ENCODE measurements around the gene NOC2L.
"Not testable (repeated sequence)": the region's sequence is repeated elsewhere in the genome, so short reads cannot be mapped to it uniquely, and the experiment has no call there.

NOC2L gene

DNA sequence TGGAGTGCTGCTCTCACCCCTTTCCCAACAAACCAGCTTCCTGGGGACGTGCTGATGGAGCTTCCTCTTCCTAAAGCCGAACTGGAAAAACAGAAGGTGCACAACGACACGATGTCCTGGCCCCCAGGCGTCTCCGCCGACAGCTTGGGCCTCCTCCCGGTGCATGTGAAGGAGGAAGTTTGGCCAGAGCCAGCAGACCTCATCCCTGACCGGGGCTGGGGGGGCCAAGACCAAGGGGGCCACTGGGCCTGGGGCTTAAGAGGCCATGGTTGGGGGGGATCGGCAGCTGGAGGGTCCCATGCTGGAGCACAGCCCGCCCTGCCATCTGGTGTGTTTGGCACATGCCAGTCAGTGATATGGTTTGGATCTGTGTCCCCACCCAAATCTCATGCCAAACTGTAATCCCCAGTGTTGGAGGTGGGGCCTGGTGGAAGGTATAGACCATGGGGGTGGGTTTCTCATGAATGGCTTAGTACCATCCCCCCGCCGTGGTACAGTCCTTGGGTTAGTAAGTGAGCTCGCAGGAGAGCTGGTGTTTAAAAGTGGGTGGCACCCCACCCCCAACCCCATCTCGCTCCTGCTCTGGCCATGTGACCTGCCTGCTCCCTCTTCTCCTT, 34.4 kb upstream of the NOC2L start:
- no peak for DNase-seq

DNA sequence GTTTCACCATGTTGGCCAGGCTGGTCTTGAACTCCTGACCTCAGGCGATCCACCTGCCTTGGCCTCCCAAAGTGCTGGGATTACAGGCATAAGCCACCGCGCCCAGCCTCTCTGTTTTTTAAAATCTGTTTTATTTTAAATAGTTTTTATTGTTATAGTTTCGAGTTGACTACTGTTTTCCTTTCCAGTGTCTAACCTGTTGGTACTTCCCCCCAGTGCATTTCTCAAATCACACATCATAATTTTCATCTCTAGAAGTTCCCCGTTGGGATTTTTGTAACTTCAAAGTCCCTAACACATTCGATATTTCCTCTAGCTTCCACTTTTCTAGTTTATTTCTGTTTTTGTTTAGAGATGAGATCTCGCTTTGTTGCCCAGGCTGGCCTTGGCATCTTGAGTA, 33.3 kb upstream of the NOC2L start:
- DNase-seq: no peak

DNA sequence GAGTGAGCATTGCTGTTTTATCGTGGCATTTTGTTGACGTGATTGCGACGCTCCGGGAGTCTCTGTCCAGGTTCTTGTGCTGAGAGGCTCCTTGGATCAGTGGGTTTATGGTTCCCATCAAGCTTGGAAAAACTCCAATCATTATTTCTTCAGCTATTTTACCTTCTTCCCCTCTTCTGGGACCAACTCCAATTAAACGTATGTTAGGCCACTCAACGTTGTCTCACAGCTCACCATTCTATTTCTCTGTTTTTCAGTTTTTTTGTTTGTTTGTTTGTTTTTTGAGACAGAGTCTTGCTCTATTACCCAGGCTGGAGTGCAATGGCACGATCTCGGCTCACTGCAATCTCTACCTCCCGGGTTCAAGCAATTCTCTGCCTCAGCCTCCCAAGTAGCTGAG, 32.8 kb upstream of the NOC2L start:
- no peak for DNase-seq

DNA sequence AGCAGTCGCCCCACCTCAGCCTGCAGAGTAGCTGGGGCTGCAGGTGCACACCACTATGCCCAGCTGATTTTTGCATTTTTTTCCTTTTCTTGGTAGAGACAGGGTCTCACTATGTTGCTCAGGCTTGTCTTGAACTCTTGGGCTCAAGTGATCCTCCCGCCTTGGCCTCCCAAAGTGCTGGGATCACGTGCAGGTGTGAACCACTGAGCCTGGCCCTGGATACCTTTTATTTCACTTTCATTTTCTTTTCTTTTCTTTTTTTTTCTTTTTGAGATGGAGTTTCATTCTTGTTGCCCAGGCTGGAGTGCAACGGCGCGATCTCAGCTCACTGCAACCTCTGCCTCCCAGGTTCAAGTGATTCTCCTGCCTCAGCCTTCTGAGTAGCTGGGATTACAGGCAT, 32.2 kb upstream of the NOC2L start:
- not testable (repeated sequence) for DNase-seq

DNA sequence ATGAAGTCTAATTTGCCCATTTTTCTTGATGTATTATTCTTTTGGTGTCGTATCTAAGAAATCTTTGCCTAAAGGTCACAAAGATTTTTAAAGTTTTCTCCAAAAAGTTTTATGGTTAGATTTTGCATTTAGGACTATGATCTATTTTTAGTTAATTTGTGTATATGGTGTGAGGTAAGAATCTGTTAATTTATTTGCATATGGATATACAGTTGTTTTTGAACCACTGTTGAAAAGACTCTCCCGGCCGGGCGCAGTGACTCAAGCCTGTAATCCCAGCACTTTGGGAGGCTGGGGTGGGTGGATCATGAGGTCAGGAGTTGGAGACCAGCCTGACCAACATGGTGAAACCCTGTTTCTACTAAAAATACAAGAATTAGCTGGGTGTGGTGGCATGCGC, 29.0 kb upstream of the NOC2L start:
- not testable (repeated sequence) for DNase-seq

DNA sequence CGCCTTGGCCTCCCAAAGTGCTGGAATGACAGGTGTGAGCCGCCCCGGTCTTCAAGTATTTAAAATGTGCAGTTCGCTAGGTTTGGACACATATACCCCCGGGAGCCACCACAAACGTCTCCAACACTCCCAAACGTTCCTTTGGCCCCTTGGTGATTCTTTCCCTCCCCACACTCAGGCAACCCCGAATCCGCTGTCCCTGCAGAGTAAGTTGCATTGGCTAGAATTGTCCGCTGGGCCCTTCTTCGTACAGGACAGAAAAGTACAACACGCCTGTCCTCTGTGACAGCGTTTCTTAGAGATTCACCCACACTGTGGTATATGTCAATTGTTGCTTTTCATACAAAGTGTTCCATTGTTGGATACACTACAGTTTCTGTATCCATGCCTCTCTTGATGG, 26.1 kb upstream of the NOC2L start:
- DNase-seq: no peak

DNA sequence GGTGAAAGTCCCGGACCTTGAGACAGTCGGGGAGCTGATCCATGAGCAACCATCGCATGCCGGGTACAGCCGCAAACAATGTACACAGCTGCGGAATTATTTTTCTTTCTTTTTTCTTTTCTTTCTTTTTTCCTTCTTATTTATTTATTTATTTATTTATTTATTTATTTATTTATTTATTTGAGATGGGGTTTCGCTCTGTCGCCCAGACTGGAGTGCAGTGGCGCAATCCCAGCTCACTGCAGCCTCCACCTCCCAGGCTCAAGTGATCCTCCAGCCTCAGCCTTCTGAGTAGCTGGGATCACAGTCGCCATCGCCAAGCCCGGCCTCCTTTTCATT, 25.4 kb upstream of the NOC2L start:
- no peak for DNase-seq

DNA sequence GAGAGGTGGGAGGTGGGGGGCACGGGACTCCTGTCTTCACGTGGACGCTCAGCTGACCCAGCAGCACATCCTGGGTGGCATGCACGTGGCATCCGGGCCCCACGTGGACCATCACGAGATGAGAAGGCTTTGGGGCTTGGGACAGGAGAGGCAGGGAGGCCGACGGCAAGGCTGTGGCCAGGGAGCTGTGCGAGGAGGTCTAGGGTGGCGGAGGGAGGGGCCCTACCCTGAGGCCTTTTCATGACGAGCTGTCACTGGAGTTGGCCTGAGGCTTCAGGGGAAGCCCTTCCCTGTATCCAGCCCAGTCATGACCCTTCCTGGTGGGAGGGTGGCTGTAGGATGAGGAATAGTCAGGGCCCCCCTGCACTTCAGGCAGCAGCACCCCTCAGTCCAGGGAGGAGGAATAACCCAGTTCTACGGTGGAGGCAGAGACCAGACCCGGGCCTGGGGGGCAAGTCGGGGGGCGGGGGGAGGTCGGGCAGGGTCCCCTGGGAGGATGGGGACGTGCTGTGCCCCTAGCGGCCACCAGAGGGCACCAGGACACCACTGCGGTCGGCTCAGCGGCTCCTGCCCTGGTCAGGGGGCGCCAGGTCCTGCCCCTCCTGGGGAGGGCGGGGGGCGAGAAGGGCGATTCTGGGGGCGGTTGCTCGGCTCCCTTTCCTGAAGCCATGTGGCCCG, 24.9 kb upstream of the NOC2L start:
- DNase-seq: peak in 1 of 2 donors; percentile 65

DNA sequence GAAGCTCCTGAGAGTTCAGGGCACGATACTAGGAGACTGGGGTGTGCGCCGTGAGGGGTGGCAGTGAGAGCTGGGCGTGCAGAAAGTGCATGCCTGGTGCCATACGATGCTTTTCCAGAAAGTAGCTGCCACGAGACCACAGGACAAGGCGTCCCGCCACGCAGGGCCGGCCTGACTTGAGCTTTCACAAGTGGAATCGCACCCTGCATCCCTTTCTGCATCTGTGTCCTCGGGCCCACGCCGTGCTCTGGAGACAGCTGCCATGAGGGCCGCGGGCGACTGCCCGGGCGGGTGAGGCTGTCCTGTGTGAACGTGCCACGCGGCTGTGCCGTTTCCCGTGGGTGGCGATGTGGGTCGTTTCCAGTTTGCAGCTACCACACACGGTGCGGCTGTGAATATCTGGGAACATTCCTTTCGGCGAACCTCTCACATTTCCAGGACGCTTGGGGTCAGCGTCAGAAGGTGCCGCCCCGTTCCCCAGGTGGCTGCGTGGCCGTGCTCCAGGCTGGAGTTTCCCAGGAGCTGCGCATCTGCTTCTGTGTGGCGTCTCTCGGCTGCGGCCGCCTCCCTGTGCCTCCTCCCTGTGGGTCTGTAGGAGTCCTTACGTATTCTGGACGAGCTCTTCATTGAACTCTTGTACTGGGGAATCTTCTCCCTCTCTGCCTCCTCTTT, 23.8 kb upstream of the NOC2L start:
- DNase-seq: no peak

DNA sequence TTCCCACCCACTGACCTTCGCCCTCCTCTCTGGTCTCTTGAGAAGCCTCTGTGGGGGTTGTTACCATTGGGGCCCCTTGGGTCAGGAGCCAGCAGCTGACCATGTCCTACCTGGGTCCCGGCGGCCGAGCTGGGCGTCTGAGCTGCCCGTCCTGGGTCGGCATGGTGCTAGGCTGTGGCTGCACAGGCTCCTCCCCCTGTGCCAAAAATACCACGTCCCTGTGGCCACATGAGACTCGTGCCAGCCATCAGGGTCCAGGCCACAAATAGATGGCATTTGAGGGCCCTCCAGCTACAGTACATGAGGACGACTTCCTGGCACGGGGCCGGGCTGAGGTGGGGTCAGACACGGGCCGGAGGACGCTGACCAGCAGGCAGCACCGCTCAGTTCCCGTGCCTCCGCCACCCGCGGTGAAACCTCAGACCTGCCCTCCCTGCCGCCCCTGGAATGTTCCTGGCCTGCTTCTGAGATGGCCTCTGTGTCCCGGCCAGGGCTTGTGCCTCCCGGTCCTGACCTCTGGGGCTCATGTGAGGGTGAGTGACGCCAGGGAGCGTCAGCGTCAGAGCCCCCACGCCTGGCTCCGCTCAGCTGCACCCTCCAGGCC, 23.0 kb upstream of the NOC2L start, which contains the start of gene PERM1:
PERM1 (minus strand) TSS at position 139 of the 604 bp plus-strand sequence. CDS start 1,064 bp downstream, outside the sequence.
- no peak for DNase-seq

DNA sequence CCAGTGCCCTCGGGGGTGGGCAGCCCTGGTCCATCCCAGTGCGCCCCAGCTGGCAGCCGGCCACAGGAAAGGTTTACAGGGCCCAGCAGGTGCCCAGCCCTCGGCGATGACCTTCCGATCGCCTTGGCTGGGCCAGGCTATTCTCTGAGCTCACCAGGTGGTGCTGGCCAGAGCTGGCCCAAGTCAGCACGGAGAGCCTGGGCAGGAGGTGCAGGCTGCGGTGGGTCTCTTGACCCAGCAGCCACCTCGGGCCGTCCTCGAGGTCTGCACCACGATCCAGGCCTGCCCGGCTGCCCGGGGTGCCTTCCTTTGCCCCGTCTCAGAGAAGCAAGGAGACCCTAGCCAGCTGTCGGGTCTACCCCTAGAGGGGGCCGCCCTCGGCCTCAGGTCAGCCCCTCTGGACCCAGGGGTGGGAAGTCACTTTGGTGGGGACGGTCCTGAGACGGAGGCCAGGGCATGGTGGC, 22.5 kb upstream of the NOC2L start:
- DNase-seq: no peak

DNA sequence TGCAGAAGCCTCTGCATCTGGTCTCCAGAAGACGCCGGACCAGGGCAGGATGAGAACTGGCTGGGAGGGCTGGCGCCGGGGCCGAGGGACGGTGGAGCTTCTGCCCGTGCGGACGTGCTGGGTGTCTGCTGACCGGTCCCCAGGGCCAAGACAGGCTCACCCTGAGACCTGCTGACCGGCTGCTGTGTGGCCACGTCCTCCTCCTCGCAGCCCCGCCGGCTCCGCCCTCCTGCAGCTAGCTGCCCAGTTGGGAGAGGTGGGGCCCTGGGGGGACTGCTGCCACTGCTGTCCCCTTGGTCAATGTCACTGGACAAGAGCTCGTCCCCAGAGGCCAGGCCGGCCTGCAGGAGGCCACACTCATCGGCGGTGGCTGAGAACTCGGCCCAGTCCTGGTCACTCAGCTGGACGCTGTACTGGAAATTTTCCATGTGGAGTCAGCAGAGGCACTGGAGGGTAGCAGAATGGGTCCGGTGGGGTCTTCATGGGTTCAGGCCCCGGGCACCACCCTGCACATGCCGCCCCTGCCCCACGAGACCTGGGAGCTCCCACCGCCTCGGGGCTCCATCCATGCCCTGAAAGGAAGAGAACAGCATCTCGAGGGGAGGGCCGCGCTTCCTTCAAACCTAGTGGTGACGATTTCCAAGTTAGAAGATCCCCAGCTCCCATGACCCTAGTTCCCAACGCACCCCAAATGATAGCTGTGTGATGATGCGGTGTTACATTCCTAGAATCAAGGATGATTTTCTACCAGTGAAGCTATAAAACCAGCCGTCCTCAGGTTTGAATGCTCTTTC, 21.7 kb upstream of the NOC2L start:
- DNase-seq: no peak

DNA sequence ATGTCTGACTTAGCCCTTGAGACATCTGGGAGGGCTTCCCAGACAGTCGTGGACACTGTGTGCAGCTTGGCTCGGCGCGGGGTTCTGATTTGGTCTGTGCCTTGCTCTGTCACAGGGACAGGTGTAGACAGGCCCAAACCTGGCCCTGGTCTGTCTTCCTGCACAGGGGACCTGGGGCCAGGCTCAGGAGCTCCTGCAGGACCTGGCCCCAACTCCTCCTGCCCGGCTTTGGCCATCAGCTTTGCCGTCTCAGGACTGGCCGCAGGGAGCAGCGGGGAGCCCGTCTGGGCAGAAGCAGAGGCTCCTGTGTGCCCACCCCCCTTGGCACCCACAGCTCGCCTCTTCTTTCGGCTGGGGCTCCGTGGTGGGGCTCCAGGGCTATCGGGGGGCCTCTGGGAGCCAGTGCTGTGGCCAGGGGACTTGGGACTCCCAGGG, 21.1 kb upstream of the NOC2L start:
- DNase-seq: no peak

DNA sequence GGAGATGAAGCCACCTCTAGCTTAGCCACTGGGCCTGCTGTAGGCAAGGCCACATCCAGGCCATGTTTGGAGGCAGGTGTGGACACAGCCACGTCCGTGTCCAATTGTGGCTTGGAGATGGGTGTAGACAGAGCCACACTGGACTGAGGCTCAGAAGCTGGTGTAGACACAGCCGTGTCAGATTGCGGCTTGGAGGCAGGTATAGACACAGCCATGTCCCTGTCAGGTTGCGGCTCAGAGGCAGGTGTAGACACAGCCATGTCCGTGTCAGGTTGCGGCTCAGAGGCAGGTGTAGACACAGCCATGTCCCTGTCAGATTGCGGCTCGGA, 20.7 kb upstream of the NOC2L start:
- no peak for DNase-seq

DNA sequence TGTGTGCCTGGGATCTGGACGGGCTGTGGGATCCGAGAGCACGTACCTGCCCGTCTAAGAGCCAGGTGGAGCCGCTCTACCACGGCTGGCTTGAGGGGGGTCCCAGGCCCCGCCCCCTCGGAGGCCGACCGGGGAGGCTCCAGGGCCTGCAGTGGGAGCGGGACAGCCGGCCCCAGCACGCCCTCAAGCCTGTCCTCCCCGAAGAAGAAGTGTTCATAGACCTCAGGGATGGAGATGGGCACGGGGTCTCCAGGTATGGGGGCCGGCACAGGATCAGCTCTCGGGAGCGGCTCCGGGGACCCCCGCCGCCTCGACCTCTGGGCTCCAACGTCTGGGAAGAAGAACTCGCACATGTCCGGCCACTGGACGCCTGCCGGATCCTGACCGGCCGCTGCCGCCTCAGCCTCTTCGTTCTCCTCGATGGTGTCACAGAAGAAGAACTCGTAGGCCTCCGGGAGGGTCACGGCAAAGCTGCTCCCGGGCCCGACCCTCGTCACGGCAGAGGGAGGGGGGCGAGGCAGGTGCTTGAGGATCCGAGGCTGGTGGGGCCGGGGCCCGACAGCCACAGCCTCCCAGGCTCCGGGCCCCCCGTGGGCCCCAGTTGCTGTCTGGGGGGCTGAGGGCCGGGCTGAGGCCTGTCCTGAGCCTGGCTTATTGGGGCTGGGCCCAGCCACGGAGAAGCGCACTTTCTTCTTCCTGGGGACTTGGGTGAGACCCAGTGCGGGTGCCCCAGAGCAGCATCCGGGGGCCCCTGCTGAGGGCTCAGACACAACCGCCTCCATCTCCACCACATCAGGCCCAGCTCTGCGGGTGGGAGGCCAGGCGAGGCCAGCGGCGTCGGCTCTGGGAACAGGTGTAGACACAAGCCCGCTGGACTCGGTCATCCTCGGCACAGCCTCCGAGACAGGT, 20.0 kb upstream of the NOC2L start:
- DNase-seq: no peak

DNA sequence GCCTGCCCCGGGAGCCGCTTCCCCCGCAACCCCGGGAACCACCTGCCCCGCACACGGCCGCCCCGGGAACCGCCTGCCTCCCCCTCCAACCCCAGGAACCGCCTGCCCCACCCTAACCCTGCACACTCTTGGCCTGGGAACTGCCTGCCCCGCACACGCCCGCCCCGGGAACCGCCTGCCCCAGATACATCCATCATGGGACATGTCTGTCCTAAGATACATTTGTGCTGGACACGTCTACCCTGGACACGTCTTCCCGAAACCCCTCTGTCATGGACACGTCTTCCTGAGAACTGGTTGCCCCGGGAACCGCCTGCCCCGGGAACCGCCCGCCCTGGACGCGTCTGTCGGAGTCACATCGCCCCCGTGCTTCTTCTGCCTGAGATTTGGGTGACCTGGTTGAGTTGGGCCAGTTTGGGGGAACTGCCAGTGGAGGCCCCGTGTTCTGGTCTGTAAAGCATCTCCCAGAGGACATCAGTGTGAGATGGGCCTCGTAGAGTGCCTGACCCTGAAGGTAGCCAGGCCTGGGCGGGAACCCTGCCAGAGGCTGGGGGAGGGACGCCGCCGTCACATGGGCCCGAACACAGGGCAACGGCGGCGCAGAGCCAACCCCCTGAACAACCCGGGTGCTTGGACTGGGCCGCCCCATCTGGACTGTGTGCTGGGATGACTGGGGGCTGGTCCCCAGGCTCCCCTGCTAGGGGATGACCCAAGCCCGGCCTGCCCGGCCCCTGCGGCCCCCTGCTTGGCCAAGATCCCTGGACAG, 19.2 kb upstream of the NOC2L start:
- DNase-seq: no peak

DNA sequence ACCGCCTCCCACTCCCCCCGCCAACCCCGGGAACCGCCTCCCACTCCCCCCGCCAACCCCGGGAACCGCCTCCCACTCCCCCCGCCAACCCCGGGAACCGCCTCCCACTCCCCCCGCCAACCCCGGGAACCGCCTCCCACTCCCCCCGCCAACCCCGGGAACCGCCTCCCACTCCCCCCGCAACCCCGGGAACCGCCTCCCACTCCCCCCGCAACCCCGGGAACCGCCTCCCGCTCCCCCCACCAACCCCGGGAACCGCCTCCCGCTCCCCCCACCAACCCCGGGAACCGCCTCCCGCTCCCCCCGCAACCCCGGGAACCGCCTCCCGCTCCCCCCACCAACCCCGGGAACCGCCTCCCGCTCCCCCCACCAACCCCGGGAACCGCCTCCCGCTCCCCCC, 17.7 kb upstream of the NOC2L start:
- not testable (repeated sequence) for DNase-seq

DNA sequence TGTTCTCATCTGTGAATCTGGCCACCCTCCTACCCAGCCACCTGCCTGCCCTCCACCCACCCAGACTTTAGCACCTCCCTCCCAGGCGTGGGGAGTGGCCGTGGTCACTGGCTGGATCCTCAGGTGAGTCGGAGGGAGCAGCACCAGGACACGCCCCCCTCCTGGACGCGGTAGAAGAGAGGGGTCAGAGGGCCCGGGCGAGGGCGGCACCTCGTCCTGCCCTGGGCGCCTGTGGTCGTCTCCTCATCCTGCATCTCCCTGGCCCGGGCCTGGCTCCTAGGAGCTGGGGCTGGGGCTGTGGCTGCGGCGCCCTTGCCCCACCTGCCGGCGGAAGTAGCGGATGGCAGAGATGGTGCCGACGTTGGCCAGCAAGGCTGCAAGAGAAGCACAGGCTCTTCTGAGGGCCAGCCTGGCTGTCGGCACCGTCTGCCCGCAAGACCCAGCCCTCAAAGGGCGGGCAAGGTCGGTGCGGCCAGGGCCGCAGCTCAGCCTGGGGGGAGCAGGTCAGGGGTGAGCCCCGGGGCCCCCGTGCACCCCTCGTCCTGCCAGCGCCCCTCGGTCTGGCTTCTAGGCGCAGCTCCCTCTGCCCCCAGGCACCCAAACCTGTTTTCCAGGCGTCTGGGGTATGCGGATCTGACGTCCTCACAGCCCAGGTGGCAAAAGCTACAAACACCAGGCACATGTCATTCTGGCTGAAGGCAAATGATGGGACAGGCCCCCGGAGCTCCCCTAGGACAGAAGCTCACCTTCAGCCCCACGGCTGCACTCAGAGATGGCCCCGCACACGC, 17.0 kb upstream of the NOC2L start:
- peak in 1 of 2 donors; percentile 64 for DNase-seq

DNA sequence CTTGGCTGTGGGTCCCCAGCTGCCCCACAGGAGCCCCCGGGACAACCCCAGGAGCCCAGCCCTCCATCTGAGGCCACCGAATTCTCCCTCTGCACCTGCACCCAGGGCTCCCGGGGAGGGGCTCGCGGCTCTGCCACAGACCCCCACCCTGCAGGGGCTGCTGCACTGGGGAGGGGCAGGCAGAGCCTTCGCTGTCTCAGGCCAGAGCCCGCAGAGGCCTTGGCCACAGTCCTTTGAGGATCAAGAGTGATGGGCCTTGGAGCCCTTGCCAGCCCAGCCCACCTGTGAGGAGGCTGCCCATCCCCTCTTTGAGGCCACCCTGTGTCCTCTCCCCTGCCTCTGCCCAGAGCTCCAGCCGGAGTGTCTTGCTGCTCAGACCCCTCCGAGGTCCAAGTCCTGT, 16.3 kb upstream of the NOC2L start:
- DNase-seq: no peak

DNA sequence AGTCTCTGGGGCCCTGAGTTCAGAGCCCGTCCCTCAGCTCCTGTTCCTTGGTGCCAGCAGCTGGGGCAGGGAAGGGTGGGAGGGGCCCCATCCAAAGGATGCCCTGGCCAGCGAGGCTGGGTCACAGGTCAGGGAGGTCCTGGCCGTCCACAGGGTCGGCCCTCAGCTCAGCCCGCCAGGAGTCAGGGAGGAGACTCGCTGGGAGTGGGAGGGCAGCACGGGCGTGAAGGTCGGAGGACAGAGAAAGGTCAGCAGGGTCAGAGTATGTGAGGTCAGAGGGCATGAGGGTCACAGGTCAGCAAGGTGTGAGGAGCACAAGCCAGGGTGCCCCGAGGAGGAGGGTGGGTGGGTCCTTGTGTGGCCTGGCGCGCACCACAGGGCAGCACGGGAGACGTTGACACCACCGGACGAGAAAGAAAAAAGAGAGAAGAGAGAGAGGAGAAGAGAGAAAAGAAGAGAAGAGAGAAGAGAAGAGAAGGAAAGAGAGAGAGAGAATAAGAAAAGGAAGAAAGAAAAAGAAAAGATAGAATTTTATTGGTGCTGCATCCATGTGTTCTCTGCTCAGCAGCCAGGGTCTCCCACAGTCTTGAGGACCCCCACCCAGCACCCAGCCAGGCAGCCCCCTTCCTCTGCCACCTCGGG, 15.8 kb upstream of the NOC2L start:
- no peak for DNase-seq

Data from stimulated activated CD4-positive, alpha-beta T cell treated with anti-CD3 and anti-CD28 coated beads, Interleukin-2, amount 100 ng/mL, for 48 hours (primary cell).